Natural killer cell (primary cell): Measurements from ENCODE around the gene ADCY9. TPM values are rescaled to one million over a fixed set of nuclear protein-coding genes. Genes with fewer than 3 reads are reported as not detected.

Source experiments
- ATAC-seq, 3 donors: fragments of 150-1000 bp in 2 of 3; fragments of 200-7000 bp in 1 of 3; cut with Tn5 transposase; 1 replicate in 1 of 3; 2 replicates in 2 of 3; pipeline ENCODE4 v1.10.0; 2021; ENCODE audit warnings: mild to moderate bottlenecking in 2 of 3, moderate library complexity in 2 of 3
- DNase-seq, 2 donors: peaks; one replicate each; pipeline versions ENCODE4 v3.0.0 to v3.0.0-alpha.2; 2013 to 2021; ENCODE audit warnings: mixed read lengths in 1 of 2
- H3K27ac ChIP-seq: one replicate; pipeline ENCODE4 v1.5.1; 2013; ENCODE audit warnings: mild to moderate bottlenecking, low read length
- H3K27me3 ChIP-seq: one replicate; pipeline ENCODE4 v1.6.1; 2013; ENCODE audit warnings: low read length; ENCODE audit not compliant: control insufficient read depth, insufficient read depth
- H3K36me3 ChIP-seq: one replicate; pipeline ENCODE4 v1.6.1; 2013; ENCODE audit warnings: low read length; ENCODE audit not compliant: control insufficient read depth, insufficient read depth
- H3K4me1 ChIP-seq: one replicate; pipeline ENCODE4 v1.6.1; 2013; ENCODE audit warnings: low read length; ENCODE audit not compliant: control insufficient read depth, insufficient read depth
- H3K4me3 ChIP-seq: one replicate; pipeline ENCODE4 v1.5.1; 2013; ENCODE audit warnings: low read length
- H3K9me3 ChIP-seq: one replicate; pipeline ENCODE4 v1.6.1; 2013; ENCODE audit warnings: low read length; ENCODE audit not compliant: control insufficient read depth, insufficient read depth
- H3K27ac Mint-ChIP-seq, 2 donors: one replicate each; pipeline ENCODE4 v1.8.0; 2022; ENCODE audit warnings: mild to moderate bottlenecking in 2 of 2, mixed read lengths in 2 of 2, moderate library complexity in 1 of 2
- H3K27me3 Mint-ChIP-seq, 2 donors: one replicate each; pipeline ENCODE4 v1.8.0; 2022; ENCODE audit warnings: low read depth in 2 of 2, mixed read lengths in 2 of 2
- H3K36me3 Mint-ChIP-seq: one replicate; pipeline ENCODE4 v1.8.0; 2022; ENCODE audit warnings: mixed read lengths
- H3K4me1 Mint-ChIP-seq, 2 donors: one replicate each; pipeline ENCODE4 v1.8.0; 2022; ENCODE audit warnings: mixed read lengths in 2 of 2
- H3K4me3 Mint-ChIP-seq: one replicate; pipeline ENCODE4 v1.8.0; 2022; ENCODE audit warnings: mild to moderate bottlenecking, moderate library complexity, mixed read lengths
- H3K9me3 Mint-ChIP-seq, 2 donors: one replicate each; pipeline ENCODE4 v1.8.0; 2022; ENCODE audit warnings: mixed read lengths in 2 of 2
- WGBS: methylation state at CpG from one replicate; pipeline ENCODE4 v1.1.7; 2013; ENCODE audit warnings: missing lambda C conversion rate; ENCODE audit not compliant: insufficient coverage; 5-methylcytosine and 5-hydroxymethylcytosine counted together
- intact Hi-C: fragments of 100-400 bp; cut with micrococcal nuclease; formaldehyde crosslinking; loops from one replicate; pipeline ENCODE4 v1.14.2; 2022
- total RNA-seq, 4 donors: library from RNA; stranded (reverse); fragments of 120-200 nt in 1 of 4; gene quantifications; one replicate each; pipeline versions ENCODE4 v1.2.3 to v1.2.4, GENCODE V29; 2013 to 2022
- TF ChIP-seq, protein P1 (sequence below): fragments of 200-600 bp; IDR thresholded peaks from one replicate; pipeline ENCODE4 v1.8.0; 2022; ENCODE audit warnings: antibody characterized with exemption

The ADCY9 gene
- total RNA-seq, 3 donors from 2014 or later (not counting 1 experiment from before 2014, with no cell fraction given): 28.0 to 52.4 (median 38.3) TPM

DNA sequence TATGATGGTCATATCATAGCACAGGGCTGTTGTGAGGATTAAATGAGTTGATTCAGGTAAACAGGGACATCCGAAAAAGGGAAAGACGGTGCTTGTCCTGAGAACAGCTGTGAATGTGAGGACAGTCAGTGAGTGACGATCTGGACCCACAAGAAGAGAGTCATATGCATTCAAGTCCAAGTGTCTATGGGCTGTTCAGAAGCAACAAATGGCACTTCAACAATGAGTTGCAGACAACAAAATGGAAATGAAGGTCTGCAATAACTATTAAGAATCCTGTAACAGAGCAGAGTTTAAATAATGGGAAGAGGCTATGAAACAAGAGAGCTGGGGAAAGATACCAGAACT, 100.3 kb downstream of the ADCY9 start:
- 87% methylated on average over 3 of the region's 3 CpGs for WGBS
- H3K4me3 ChIP-seq: no peak overlapping the region
- H3K36me3 Mint-ChIP-seq: no peaks in the 10 kb centered on the region
- H3K27ac ChIP-seq: peak overlapping the region; percentile 77
- no peak for ATAC-seq
- H3K27ac Mint-ChIP-seq: peak overlapping the region; percentile 97 to 98
- no peaks in the 10 kb centered on the region for H3K9me3 ChIP-seq
- H3K4me1 Mint-ChIP-seq: peaks cover 46 to 56% of the 10 kb centered on the region in 2 donors
- H3K27me3 ChIP-seq: no peaks in the 10 kb centered on the region
- H3K36me3 ChIP-seq: no peaks in the 10 kb centered on the region
- H3K4me1 ChIP-seq: peaks cover 59% of the 10 kb centered on the region
- no peaks in the 10 kb centered on the region for H3K9me3 Mint-ChIP-seq
- no peaks in the 10 kb centered on the region for H3K27me3 Mint-ChIP-seq
- intact Hi-C loops: loop anchor here (1.0 to 5.0 kb wide), 3 partner anchors 16 to 101 kb away; partner anchors contain the start of gene ADCY9
- TF ChIP-seq, protein P1, sequence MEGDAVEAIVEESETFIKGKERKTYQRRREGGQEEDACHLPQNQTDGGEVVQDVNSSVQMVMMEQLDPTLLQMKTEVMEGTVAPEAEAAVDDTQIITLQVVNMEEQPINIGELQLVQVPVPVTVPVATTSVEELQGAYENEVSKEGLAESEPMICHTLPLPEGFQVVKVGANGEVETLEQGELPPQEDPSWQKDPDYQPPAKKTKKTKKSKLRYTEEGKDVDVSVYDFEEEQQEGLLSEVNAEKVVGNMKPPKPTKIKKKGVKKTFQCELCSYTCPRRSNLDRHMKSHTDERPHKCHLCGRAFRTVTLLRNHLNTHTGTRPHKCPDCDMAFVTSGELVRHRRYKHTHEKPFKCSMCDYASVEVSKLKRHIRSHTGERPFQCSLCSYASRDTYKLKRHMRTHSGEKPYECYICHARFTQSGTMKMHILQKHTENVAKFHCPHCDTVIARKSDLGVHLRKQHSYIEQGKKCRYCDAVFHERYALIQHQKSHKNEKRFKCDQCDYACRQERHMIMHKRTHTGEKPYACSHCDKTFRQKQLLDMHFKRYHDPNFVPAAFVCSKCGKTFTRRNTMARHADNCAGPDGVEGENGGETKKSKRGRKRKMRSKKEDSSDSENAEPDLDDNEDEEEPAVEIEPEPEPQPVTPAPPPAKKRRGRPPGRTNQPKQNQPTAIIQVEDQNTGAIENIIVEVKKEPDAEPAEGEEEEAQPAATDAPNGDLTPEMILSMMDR: no peak
- DNase-seq: no peak
- H3K4me3 Mint-ChIP-seq: peak overlapping the region; percentile 81

DNA sequence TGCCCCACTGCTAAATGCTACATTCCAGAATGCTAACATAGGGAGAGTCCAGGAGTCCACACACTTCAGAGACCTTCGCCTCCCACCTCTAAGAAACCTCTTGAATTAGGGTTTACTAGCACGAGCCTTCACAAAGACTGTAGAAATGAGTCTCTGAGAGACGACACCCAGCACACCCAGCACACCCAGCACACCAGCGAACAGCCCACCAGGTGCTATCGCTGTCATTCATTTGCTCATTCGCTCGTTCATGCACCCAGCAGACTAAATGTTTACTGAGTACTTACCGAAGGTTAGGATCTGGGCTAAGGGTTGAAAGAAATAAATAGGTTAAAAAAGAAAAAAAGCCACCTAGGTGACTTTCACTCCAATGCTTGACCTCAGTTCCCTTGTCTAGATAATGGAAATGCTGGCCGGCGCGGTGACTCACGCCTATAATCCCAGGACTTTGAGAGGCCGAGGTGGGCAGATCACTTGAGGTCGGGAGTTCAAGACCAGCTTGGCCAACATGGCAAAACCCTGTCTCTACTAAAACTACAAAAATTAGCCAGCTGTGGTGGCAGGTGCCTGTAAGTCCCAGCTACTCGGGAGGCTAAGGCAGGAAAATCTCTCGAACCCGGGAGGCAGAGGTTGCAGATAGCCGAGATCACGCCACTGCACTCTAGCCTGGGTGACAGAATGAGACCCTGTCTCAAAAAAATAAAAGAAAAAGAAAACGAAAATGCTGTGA, 100.8 kb downstream of the ADCY9 start:
- H3K27ac ChIP-seq: peak overlapping the region; percentile 77
- no peak overlapping the region for H3K4me3 ChIP-seq
- peak overlapping the region; percentile 97 to 98 for H3K27ac Mint-ChIP-seq
- H3K4me1 ChIP-seq: peaks cover 60% of the 10 kb centered on the region
- WGBS: 94% methylated on average over 19 of the region's 20 CpGs
- intact Hi-C loops: loop anchor here (1.0 to 5.0 kb wide), 3 partner anchors 17 to 102 kb away; partner anchors contain the start of gene ADCY9
- no peaks in the 10 kb centered on the region for H3K27me3 ChIP-seq
- H3K36me3 ChIP-seq: no peaks in the 10 kb centered on the region
- H3K27me3 Mint-ChIP-seq: no peaks in the 10 kb centered on the region
- ATAC-seq: no peak
- H3K9me3 ChIP-seq: no peaks in the 10 kb centered on the region
- peaks cover 51 to 61% of the 10 kb centered on the region in 2 donors for H3K4me1 Mint-ChIP-seq
- no peak for DNase-seq
- H3K4me3 Mint-ChIP-seq: peak overlapping the region; percentile 81
- no peaks in the 10 kb centered on the region for H3K9me3 Mint-ChIP-seq
- TF ChIP-seq, protein P1: no peak
- H3K36me3 Mint-ChIP-seq: no peaks in the 10 kb centered on the region

DNA sequence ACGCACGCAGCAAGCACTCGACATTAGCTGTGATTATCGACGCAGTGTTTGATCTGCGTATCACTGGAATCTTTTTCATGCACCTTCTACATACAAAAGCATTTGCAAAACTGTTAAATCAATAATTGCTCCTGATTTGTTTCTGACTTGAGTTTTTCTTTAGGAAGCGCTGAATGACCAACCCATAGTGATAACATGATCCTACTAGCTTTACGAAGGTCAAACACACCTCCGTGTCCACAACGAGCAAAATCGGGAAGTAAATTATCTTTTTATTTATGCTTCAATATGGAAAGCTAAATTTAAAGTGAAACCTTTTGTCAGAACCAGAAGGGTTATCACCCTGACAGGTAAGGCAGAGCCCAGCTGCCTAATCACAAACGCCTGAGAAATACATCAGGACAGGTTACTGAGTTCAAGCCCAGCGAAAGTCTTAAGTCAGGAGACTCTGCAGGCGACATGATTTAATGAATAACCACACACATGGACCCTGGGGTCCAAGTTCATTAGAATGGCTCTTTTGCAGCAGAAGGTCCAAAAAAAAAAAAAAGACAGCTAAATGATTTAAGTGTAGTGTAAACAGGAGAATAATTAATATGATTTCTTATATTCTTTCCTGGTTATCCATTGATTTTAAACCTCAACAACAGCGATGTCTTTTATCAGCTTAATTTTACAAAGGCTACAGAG, 104.2 kb downstream of the ADCY9 start:
- 92% methylated on average over 14 of the region's 15 CpGs for WGBS
- no peaks in the 10 kb centered on the region for H3K9me3 Mint-ChIP-seq

More for the DNA sequence above, 104.2 kb downstream of the ADCY9 start:
- H3K36me3 ChIP-seq: no peaks in the 10 kb centered on the region
- peaks cover 36% of the 10 kb centered on the region for H3K4me1 ChIP-seq
- H3K4me3 Mint-ChIP-seq: no peak overlapping the region
- no peak for DNase-seq
- intact Hi-C loops: no loop called here
- no peak overlapping the region for H3K27ac ChIP-seq
- no peaks in the 10 kb centered on the region for H3K27me3 ChIP-seq
- no peaks in the 10 kb centered on the region for H3K27me3 Mint-ChIP-seq
- no peak overlapping the region for H3K4me3 ChIP-seq
- H3K9me3 ChIP-seq: no peaks in the 10 kb centered on the region
- TF ChIP-seq, protein P1: no peak
- ATAC-seq: no peak
- peak overlapping the region in 1 of 2 donors; percentile 20 for H3K27ac Mint-ChIP-seq
- no peaks in the 10 kb centered on the region for H3K36me3 Mint-ChIP-seq
- peaks cover 43 to 46% of the 10 kb centered on the region in 2 donors for H3K4me1 Mint-ChIP-seq
